ENCODE measurements around the gene BCAS3.

BCAS3 gene

DNA sequence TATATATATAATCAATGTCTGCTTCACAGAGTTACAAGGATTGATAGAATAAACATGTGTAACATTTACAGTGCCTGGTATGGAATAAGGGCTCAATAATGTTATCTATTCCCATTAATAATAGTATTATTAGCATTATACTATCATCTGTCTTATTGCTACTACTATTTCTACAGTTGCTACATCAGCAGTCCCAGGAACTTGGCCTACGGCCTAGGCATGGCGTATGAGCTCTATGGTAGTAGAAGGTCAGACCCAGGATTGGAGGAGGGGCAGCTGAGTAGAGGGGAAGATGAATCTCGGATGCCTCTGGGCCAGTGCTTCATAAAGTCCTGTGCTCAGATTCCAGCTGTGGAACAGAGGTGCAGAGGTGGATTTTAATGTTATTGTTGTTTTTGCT lies 575.7 kb downstream of the BCAS3 start:
- H3K4me3 Mint-ChIP-seq: no peak overlapping the region
- H3K27ac Mint-ChIP-seq: no peak overlapping the region
- H3K36me3 Mint-ChIP-seq (ENCODE audit: low read depth): no peaks in the 10 kb centered on the region
- peaks cover 14% of the 10 kb centered on the region for H3K4me1 Mint-ChIP-seq (ENCODE audit: low read depth)
- peaks cover 6% of the 10 kb centered on the region for H3K9me3 Mint-ChIP-seq
- H3K27me3 Mint-ChIP-seq (ENCODE audit: low read depth): no peaks in the 10 kb centered on the region

DNA sequence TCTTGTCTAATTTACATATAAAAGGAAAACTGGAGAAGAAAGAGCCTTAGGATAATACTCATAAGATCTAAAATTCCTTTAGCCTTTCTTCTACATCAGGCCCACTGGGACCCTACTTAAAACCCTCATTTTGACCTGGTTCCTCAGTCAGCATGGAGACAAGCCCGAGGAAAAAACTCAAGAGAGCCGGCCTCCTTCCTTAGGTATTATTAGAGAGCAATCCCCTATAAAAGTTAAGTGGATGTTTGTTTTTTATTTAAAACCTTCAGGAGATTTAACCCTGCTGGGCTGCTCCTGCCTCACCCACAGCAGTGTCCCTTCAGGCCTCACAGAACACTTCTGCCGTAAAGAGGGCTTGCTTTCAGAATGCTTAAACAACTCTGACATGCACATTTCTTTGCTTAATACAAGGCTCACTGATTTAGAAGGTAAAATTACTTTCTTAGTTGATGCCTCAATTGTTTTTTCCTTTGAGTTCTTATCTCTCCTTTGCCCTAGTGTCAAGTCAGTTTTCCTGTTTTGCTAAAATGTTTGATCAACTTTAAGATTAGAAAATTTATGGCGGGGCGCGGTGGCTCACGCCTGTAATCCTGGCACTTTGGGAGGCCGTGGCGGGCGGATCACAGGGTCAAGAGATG lies 576.4 kb downstream of the BCAS3 start:
- H3K27me3 Mint-ChIP-seq (ENCODE audit: low read depth): peaks cover 5% of the 10 kb centered on the region
- H3K27ac Mint-ChIP-seq: no peak overlapping the region
- H3K4me1 Mint-ChIP-seq (ENCODE audit: low read depth): peaks cover 14% of the 10 kb centered on the region
- H3K9me3 Mint-ChIP-seq: peaks cover 6% of the 10 kb centered on the region
- no peak overlapping the region for H3K4me3 Mint-ChIP-seq
- H3K36me3 Mint-ChIP-seq (ENCODE audit: low read depth): no peaks in the 10 kb centered on the region

- peaks cover 5% of the 10 kb centered on the region for H3K27me3 Mint-ChIP-seq (ENCODE audit: low read depth)
- H3K4me3 Mint-ChIP-seq: no peak overlapping the region
- peaks cover 6% of the 10 kb centered on the region for H3K9me3 Mint-ChIP-seq
- no peak overlapping the region for H3K27ac Mint-ChIP-seq
- peaks cover 12% of the 10 kb centered on the region for H3K4me1 Mint-ChIP-seq (ENCODE audit: low read depth)
- H3K36me3 Mint-ChIP-seq (ENCODE audit: low read depth): no peaks in the 10 kb centered on the region
Measured at GRCh38 chr17:61254904-61255303, 577.3 kb downstream of the BCAS3 start.

DNA sequence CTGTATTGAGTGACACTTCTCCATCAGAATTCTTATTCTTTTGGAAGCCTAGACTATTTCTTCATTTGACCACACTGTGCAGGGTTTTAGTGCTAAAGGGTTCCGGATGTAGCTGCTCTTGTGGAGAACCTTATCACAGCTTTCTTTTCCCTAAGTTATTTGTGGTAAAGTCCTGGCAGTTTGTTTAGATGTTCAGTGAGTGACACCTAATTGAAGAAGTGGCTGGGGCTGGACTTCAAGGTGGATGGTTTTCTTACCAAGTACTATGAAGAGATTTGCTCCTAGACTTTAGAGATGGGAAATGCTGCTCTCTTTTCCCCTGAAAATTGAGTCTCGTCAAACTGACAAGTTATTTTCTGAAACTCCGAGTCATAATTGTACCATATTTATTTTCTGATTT lies 578.0 kb downstream of the BCAS3 start:
- H3K36me3 Mint-ChIP-seq (ENCODE audit: low read depth): no peaks in the 10 kb centered on the region
- no peak overlapping the region for H3K4me3 Mint-ChIP-seq
- peaks cover 5% of the 10 kb centered on the region for H3K27me3 Mint-ChIP-seq (ENCODE audit: low read depth)
- H3K27ac Mint-ChIP-seq: no peak overlapping the region
- peaks cover 4% of the 10 kb centered on the region for H3K9me3 Mint-ChIP-seq
- H3K4me1 Mint-ChIP-seq (ENCODE audit: low read depth): peaks cover 6% of the 10 kb centered on the region

GRCh38 chr17:61259360-61259759 lies 581.7 kb downstream of the BCAS3 start:
- Mint-ChIP-seq H3K27me3 (ENCODE audit: low read depth) (peaks cover 5% of the 10 kb centered on the region), H3K27ac (no peak overlapping the region), H3K4me1 (ENCODE audit: low read depth) (peaks cover 2% of the 10 kb centered on the region), H3K4me3 (no peak overlapping the region), H3K9me3 (no peaks in the 10 kb centered on the region), H3K36me3 (ENCODE audit: low read depth) (no peaks in the 10 kb centered on the region)

DNA sequence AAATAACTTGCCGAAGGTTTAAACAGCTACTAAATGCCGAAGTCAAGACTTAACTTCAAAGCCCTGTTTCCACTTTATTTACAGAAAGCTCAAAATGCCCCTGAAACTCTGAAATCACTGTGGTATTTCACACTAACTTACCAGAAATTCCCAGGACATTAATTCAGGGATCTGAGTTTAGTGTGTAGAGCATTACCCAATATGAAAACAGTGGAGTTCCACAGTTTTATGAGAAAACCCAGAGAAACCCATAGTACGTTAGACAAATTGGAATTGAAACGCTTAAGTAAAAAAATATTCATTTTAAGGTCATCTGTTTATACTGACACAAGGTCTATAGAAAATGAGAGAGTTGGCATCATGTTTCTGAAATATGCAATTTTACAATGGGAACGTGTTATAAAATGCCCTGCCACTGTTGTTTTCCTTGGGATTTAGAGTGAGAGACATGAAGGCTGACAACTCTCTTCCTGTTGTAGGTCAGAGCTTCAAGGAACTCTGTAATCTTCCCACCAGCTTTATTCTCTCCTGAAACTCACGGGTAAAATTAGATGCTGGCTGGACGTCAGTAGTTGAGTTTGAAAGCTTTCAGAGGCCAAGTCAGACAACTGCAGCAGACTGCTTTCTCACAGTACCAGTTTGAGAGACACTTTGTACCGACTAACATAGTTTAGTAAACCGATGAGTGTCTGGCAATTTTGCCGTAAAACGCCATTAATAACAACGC lies 582.6 kb downstream of the BCAS3 start:
- Mint-ChIP-seq H3K27me3 (ENCODE audit: low read depth) (peaks cover 5% of the 10 kb centered on the region), H3K4me1 (ENCODE audit: low read depth) (no peaks in the 10 kb centered on the region), H3K9me3 (no peaks in the 10 kb centered on the region), H3K36me3 (ENCODE audit: low read depth) (no peaks in the 10 kb centered on the region), H3K4me3 (no peak overlapping the region), H3K27ac (no peak overlapping the region)

DNA sequence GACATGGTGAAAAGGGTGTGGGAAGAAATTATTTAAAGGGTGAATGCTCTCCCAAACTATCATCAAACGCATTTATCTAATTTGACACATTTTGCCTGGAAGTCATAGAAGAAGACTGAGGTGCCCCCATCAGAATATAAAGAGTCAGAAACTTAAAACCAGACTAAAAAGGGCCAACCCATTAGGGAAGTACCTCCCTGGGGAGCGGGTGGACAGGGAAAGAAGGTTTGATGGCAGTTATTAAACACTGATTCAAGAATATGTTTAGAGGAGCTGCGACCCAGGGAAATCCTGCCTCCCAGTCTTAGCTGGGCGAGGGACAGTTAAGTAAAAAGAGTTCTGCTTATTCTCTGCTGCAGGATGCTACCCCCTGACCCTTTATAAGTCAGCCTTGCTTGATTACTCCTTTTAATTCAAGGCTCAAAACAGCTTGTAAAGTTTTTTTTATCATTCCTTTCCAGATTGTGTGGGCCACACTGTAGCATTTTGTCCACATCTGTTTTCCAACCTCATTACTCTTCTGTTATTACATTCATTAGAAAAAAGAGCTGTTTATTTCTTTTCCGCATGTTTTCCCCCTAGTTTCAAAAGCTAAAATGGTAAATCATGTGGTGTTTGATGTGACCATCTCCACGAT lies 583.5 kb downstream of the BCAS3 start:
- no peaks in the 10 kb centered on the region for H3K9me3 Mint-ChIP-seq
- no peaks in the 10 kb centered on the region for H3K36me3 Mint-ChIP-seq (ENCODE audit: low read depth)
- H3K27ac Mint-ChIP-seq: no peak overlapping the region
- H3K4me1 Mint-ChIP-seq (ENCODE audit: low read depth): no peaks in the 10 kb centered on the region
- peaks cover 5% of the 10 kb centered on the region for H3K27me3 Mint-ChIP-seq (ENCODE audit: low read depth)
- H3K4me3 Mint-ChIP-seq: no peak overlapping the region

DNA sequence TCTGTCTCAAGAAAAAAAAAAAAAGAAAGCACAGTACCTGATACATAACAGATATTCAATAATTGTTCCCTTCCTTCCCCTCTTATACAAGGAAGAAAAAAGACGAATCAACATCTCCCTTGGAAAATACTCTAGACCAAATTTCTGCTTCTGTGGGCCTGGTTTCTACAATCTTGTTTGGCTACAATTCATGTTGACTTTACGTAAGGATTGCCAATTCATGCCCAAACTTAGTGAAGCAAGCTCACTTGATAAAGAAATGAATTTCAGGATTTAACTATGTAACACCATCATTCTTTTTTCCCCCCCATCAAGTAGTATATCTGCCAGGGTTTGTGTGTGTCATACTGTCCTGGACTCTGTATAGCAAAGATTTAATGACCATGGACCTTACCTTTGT lies 587.7 kb downstream of the BCAS3 start:
- no peaks in the 10 kb centered on the region for H3K36me3 Mint-ChIP-seq (ENCODE audit: low read depth)
- H3K27ac Mint-ChIP-seq: no peak overlapping the region
- H3K27me3 Mint-ChIP-seq (ENCODE audit: low read depth): no peaks in the 10 kb centered on the region
- H3K4me3 Mint-ChIP-seq: no peak overlapping the region
- H3K4me1 Mint-ChIP-seq (ENCODE audit: low read depth): no peaks in the 10 kb centered on the region
- H3K9me3 Mint-ChIP-seq: no peaks in the 10 kb centered on the region

DNA sequence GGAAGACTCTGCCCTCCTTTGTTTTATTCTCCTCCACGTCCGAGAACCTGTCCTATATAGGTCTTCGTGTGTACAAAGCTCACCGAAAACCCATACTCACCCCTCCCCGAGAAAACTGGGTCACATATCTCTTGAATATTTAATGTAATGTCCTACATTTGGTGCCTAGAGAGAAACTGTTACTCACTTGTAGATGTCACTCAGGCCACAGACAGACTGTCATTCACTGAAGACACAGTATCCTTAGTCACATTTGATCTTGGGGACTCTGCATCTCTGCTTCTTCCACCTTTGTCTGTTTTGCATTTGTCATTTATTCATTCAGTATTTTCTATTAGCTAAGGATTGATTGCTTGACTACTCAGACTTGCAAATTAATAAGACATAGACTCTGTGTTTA lies 590.2 kb downstream of the BCAS3 start:
- H3K27me3 Mint-ChIP-seq (ENCODE audit: low read depth): no peaks in the 10 kb centered on the region
- no peaks in the 10 kb centered on the region for H3K9me3 Mint-ChIP-seq
- no peak overlapping the region for H3K27ac Mint-ChIP-seq
- peaks cover 4% of the 10 kb centered on the region for H3K4me1 Mint-ChIP-seq (ENCODE audit: low read depth)
- no peak overlapping the region for H3K4me3 Mint-ChIP-seq
- no peaks in the 10 kb centered on the region for H3K36me3 Mint-ChIP-seq (ENCODE audit: low read depth)

DNA sequence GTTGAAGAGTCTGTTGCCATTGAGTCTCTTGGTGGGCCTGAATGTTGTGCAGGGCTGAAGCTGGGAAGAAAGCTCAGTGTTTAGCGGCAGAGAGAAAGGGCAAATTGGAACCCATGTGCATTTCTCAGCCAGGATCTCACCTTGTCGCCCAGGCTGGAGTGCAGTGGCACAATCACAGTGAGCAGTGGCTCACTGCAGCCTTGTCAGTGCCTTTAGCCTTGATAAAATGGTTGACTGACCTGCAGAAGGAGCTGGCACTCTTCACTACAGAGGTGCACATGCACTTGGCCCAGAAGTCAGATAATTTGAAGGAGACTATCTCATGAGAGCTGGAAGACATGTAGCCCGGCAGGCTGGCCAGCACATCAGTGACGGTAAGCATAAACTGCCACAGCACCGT lies 597.7 kb downstream of the BCAS3 start:
- Mint-ChIP-seq H3K4me1 (ENCODE audit: low read depth) (peaks cover 12% of the 10 kb centered on the region), H3K36me3 (ENCODE audit: low read depth) (no peaks in the 10 kb centered on the region), H3K27ac (no peak overlapping the region), H3K4me3 (no peak overlapping the region), H3K9me3 (no peaks in the 10 kb centered on the region), H3K27me3 (ENCODE audit: low read depth) (no peaks in the 10 kb centered on the region)

DNA sequence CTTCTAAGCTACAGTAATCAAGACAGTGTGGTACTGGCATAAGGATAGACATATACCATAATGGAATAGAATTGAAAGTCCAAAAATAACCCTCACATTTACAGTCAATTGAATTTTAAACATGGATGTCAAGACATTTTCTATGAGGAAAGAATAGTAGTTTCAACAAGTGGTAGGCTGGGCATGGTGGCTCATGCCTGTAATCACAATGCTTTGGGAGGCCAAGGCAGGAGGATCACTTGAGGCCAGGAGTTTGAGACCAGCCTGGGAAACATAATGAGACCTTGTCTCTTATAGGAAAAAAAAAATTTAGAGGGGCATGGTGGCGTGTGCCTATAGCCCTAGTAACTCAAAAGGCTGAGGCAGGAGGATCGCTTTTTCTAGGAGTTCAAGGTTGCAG lies 599.2 kb downstream of the BCAS3 start:
- H3K4me1 Mint-ChIP-seq (ENCODE audit: low read depth): peaks cover 15% of the 10 kb centered on the region
- no peaks in the 10 kb centered on the region for H3K9me3 Mint-ChIP-seq
- H3K27me3 Mint-ChIP-seq (ENCODE audit: low read depth): no peaks in the 10 kb centered on the region
- H3K4me3 Mint-ChIP-seq: no peak overlapping the region
- no peaks in the 10 kb centered on the region for H3K36me3 Mint-ChIP-seq (ENCODE audit: low read depth)
- no peak overlapping the region for H3K27ac Mint-ChIP-seq

DNA sequence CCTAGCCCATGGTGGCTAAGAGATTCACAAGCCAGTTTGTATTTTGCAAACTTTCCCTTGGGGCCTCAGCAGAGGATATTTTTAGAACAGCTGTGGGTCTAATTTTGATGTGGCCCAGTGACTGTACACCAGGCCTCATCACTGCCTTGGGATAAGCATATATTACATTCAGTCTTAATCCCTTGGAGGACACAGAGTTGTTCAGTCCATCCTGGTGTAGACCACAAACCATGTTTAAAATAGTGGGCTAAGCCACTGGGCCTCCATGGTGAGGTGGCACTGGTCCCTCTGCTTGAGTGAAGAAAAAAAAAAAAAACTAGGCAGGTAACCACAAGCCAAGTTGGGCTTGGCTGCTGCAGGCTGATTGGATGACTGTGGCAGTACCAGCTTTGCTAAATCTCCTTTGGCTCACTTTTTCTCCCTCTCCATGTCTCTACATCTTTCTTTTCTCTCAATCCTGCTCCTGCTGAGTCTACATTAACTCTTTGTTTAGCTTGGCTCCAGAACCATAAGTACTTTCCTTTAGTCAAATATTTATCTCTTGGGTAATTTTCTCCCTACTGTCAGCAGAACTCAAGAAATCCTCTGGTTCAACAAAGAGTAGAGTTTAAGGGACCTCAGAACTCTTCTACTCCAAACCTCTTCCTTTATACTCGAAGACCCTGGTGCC lies 602.0 kb downstream of the BCAS3 start:
- no peaks in the 10 kb centered on the region for H3K9me3 Mint-ChIP-seq
- peaks cover 1% of the 10 kb centered on the region for H3K36me3 Mint-ChIP-seq (ENCODE audit: low read depth)
- H3K4me3 Mint-ChIP-seq: no peak overlapping the region
- H3K4me1 Mint-ChIP-seq (ENCODE audit: low read depth): peaks cover 21% of the 10 kb centered on the region
- H3K27me3 Mint-ChIP-seq (ENCODE audit: low read depth): no peaks in the 10 kb centered on the region
- H3K27ac Mint-ChIP-seq: no peak overlapping the region

DNA sequence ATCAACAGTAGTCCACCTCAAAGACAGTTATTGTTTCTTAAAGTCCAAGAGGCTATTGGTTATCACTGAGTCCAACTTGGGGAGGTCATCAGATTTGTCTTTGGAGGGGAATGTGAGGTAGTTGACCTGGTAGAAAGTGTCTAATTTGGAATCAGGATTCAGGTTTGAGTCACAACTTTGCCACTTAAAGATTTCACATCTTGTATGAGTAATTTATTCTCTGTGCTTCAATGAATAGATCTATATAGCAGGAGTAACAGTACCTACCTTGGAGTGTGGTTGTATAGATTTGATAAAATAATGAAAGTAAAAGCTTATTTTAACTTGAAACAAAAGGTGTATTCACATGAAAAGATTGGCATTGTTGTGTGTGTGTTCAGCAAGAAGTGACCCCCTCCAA lies 602.7 kb downstream of the BCAS3 start:
- no peaks in the 10 kb centered on the region for H3K9me3 Mint-ChIP-seq
- no peak overlapping the region for H3K27ac Mint-ChIP-seq

GRCh38 chr17:61280851-61281250 lies 603.2 kb downstream of the BCAS3 start:
- Mint-ChIP-seq H3K9me3 (no peaks in the 10 kb centered on the region), H3K36me3 (ENCODE audit: low read depth) (peaks cover 2% of the 10 kb centered on the region), H3K4me1 (ENCODE audit: low read depth) (peaks cover 23% of the 10 kb centered on the region), H3K4me3 (no peak overlapping the region), H3K27ac (no peak overlapping the region), H3K27me3 (ENCODE audit: low read depth) (no peaks in the 10 kb centered on the region)

More for the DNA sequence above, 602.7 kb downstream of the BCAS3 start:
- peaks cover 2% of the 10 kb centered on the region for H3K36me3 Mint-ChIP-seq (ENCODE audit: low read depth)
- H3K27me3 Mint-ChIP-seq (ENCODE audit: low read depth): no peaks in the 10 kb centered on the region
- H3K4me3 Mint-ChIP-seq: no peak overlapping the region
- H3K4me1 Mint-ChIP-seq (ENCODE audit: low read depth): peaks cover 21% of the 10 kb centered on the region

GRCh38 chr17:61282377-61282776 lies 604.7 kb downstream of the BCAS3 start:
- Mint-ChIP-seq H3K4me3 (no peak overlapping the region), H3K27me3 (ENCODE audit: low read depth) (no peaks in the 10 kb centered on the region), H3K27ac (no peak overlapping the region), H3K9me3 (no peaks in the 10 kb centered on the region), H3K4me1 (ENCODE audit: low read depth) (peaks cover 24% of the 10 kb centered on the region), H3K36me3 (ENCODE audit: low read depth) (peaks cover 2% of the 10 kb centered on the region)

All from T-helper 1 cell treated with Interleukin-12 subunit alpha and Interleukin-12 subunit beta and Interleukin-4 antibody, amounts not matched to agents 30 μg/mL and 1 μg/mL, for 36 hours (primary cell).